GM18502 (cell line): ENCODE results near the gene HOXA11.

Source experiments
- ATAC-seq: cut with Tn5 transposase; IDR thresholded peaks from one replicate; pipeline ENCODE4 v1.9.1; 2021; ENCODE audit warnings: mild to moderate bottlenecking; ENCODE audit not compliant: unreplicated experiment, poor library complexity

Gene HOXA11

GRCh38 chr7:27160546-27161213, 24.4 kb downstream of the HOXA11 start:
- ATAC-seq: peak; percentile 66

GRCh38 chr7:27160145-27160545, 24.9 kb downstream of the HOXA11 start:
- ATAC-seq: no peak

- ATAC-seq: no peak
Measured at GRCh38 chr7:27159266-27160144, 25.5 kb downstream of the HOXA11 start.

DNA sequence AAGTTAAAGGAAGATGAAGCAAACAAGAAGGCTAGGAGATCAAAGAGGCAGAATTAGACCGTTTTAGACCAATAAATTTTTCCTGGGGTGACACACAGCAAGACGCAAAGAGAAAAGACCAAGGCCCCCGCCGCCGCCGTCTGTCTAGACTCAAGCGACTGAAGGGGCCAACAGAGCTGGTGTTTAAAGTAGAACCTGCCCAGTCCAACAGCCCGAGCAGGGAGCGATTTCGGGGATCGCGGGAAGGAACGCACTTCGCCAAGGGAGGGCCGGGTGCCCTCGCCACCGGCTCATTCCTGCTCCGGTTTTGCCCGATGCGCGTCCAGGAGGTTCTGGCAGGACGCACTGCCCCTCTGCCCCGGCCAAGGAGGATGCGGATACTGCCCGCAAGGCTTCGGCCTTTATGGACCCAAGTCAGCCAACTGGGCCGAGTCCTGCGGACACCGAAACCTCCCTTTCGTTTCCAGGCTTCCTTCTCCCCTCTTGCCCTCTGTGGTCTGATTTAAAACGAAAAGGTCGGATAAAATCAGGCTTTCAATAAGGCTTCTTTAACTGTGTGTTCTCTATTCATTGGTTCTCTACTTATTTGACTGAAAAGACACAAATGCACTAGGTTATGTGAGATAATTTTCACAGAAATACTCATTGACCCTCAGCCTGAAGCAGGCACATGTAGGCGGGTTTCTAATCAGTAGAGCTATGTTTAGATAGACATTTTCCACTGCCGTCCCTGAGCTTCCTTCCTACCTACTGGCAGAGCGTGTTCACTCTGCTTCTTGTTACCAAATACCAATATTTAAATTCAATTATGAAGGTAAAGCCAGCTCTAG, 26.4 kb downstream of the HOXA11 start:
- no peak for ATAC-seq

DNA sequence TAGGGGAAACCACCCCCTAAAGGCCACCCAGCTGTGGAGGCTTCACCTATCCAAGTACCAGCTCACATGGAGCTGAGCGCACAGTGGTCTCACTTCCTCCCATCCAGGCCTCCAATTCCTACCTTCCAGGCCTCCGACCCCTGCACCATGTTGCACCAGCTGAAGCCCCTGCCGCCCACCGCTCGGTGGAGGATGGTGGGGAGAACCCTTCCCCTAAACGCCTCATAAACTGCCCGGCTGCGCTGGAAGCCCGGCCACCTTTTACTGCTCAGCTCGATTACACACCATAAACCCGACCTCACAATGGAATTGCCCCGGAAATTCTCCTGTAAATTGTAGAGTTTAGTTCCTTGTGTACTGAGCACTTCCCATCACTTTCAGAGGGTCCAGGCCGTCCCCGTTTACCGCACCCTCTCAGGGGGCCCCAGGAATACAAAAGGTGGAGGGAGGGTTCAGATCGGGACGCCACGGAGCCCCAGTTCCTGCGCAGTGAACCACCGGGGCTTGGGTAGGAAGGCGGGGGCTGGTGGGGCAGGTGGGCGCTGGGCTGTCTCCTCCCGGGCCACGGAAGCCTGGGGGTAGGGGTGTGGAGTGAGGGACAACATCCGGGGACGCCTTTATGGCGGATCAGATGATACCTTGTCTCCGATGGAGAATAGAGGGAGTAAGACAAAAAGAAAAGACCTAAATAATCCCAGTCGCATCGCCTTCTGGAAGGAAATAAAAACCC, 27.2 kb downstream of the HOXA11 start:
- ATAC-seq: no peak

GRCh38 chr7:27156916-27157701, 27.9 kb downstream of the HOXA11 start:
- no peak for ATAC-seq

DNA sequence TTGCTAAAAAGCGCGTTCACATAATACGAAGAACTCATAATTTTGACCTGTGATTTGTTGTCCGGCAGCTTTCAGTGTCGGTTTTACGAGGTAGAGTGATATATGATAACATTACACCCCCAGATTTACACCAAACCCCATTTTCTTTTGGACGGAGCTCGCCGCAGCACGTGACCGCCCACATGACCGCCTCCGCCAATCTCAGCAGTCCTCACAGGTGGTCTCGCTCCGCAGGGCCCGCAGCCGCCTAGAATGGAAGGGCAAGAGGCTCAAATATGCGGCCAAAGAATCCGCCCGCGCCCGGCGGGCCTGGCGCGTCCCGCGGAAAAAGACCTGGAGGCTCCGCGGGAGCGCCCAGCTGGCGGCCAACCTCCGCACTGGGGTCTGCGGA, 28.5 kb downstream of the HOXA11 start, which contains the start of gene HOXA7:
HOXA7 (minus strand) TSS at position 168 of the 391 bp plus-strand sequence; CDS start at position 38, 130 bp downstream.
- no peak for ATAC-seq

DNA sequence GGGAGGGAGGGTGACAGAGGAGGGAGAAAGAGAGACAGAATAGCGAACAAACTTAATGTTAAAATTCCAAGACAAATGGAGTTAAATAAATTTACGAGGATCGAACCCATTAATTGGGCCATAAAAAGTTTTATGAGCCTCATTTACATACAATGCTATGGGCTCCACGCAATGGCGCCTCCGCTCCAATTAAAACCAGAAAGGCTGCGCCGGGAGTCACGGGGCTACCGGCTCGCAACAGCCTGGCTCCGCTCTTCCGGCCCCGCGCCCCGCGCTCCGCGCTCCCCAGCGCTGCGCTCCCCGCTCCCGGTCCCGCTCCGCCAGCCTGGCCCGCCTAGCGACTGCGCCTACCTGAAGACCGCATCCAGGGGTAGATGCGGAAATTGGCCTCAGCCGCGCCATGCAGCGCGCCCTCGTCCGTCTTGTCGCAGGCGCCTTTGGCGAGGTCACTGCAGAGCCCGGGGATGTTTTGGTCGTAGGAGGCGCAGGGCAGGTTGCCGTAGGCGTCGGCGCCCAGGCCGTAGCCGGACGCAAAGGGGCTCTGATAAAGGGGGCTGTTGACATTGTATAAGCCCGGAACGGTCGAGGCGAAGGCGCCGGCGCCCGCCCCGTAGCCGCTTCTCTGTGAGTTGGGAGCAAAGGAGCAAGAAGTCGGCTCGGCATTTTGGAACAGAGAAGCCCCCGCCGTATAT, 29.1 kb downstream of the HOXA11 start:
- ATAC-seq: no peak

DNA sequence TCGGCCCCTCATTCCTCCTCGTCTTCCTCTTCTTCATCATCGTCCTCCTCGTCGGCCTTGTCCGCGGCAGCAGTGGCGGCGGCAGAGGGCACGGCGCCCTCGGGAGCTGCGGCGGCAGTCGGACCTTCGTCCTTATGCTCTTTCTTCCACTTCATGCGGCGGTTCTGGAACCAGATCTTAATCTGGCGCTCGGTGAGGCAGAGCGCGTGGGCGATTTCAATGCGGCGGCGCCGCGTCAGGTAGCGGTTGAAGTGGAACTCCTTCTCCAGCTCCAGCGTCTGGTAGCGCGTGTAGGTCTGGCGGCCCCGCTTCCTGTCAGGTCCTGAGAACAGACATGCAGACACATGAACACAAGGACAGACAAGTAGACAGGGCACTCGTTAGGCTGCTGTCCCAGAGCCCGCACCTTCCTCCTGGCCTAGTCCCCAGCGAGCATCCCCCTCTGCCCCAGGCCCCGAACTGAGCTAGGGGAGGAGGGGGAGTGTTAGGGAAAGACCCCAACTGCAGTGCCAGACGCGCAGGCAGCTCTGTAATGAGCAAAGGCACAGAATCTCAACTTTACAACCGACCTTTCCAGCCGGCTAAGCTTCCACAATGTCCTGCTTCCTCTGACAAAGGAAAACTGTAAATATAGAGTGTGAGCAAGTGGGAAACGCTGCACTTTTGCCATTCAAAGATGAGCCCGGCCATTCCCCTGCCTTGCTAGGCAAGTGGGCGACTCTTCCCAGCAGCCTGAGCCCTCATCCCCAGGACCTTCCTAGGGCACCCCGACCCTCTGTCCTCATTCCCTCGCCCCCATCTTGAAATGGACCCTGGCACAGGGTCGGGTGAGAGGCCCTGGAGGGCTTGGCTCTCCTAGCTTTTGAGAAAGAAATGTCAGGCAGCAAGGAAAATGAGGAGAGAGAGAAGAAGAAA, 29.9 kb downstream of the HOXA11 start:
- ATAC-seq: no peak

DNA sequence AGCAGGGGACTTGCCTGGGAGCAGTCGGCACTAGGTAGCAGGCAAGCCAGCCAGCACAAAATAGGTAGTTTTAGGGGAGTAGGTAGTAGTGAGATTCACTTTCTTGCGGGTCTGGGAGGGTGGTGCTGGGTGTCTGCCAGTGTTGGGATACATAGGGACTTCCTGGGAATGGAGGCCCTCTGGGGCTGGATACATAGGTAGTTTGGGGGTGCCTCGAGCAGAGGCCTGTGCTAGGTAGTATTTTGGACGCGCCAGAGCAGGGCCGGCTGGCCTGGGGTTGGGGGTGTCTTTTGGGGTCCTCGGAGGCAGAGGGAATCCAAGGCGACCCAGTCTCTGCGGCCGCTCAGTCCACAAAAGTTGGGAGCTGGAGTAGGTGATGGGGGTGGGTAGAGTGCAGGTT, 30.7 kb downstream of the HOXA11 start:
- ATAC-seq: no peak

DNA sequence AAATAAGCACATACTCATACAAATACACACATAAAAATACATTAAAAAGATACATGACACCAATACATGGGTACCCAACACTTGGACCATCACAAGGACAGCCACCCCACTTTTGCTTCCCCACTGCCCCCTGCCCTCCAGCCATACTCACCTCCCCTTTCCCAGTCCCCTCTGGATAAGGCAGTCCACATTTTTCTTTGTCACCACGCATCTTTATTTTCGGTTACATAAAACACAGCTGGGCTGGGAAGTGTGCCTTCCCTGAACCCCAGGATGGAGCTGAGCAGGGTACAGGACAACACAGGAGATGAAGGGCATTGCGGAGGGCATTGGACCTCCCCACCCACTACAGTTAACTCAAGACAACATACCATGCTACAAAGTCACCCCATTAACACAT, 31.5 kb downstream of the HOXA11 start:
- ATAC-seq: no peak

GRCh38 chr7:27152816-27153442, 32.1 kb downstream of the HOXA11 start:
- no peak for ATAC-seq

GRCh38 chr7:27151931-27152815, 32.9 kb downstream of the HOXA11 start, which contains the start of gene HOXA3:
TSS of gene HOXA3 (minus strand) at chr7:27152583. CDS start at chr7:27110640, 41,943 bp downstream.
- no peak for ATAC-seq

- ATAC-seq: no peak
Measured at GRCh38 chr7:27151341-27151930, 33.6 kb downstream of the HOXA11 start.

- peak; percentile 85 for ATAC-seq
Measured at GRCh38 chr7:27150568-27151340, 34.3 kb downstream of the HOXA11 start.
